Gastroesophageal sphincter (tissue), 4 donors: ENCODE results near the gene CMIP. TPM values are rescaled to one million over a fixed set of nuclear protein-coding genes. Genes with fewer than 3 reads are reported as not detected.
"Not testable (repeated sequence)": the region's sequence is repeated elsewhere in the genome, so short reads cannot be mapped to it uniquely, and the experiment has no call there.

ENCODE experiments used
- ATAC-seq: fragments of 150-250 bp; one replicate; pipeline ENCODE4 v1.9.1; 2016; ENCODE audit warnings: mild to moderate bottlenecking, moderate library complexity
- H3K27ac ChIP-seq, 4 donors: fragments of 200-600 bp; sonication (generic) in 3 of 4; 1 replicate in 3 of 4; 2 replicates in 1 of 4; pipeline ENCODE4 v1.5.1; 2016 to 2019
- H3K27me3 ChIP-seq: fragments of 200-600 bp; sonication (generic); one replicate; pipeline ENCODE4 v1.5.1; 2019
- H3K36me3 ChIP-seq, 2 donors: fragments of 200-600 bp; sonication (generic); one replicate each; pipeline ENCODE4 v1.5.1; 2019; ENCODE audit warnings: control low read depth in 1 of 2
- H3K4me1 ChIP-seq, 3 donors: fragments of 200-600 bp; sonication (generic); 1 replicate in 2 of 3; 2 replicates in 1 of 3; pipeline ENCODE4 v1.5.1; 2016 to 2019; ENCODE audit warnings: control low read depth in 2 of 3
- H3K4me3 ChIP-seq, 2 donors: fragments of 200-600 bp; sonication (generic); one replicate each; pipeline ENCODE4 v1.5.1; 2019; ENCODE audit warnings: mild to moderate bottlenecking in 1 of 2, moderate library complexity in 1 of 2
- H3K9me3 ChIP-seq, 3 donors: fragments of 200-600 bp; sonication (generic); one replicate each; pipeline ENCODE4 v1.5.1; 2017 to 2019; ENCODE audit warnings: control low read depth in 2 of 3
- CTCF ChIP-seq, 4 experiments: fragments of 200-600 bp in 2 of 4; fragments of 450-650 bp in 2 of 4; sonication (generic) in 1 of 4; IDR thresholded peaks; one replicate each; pipeline ENCODE4 v1.5.1; 2017 to 2019; ENCODE audit warnings: antibody characterized with exemption in 4 of 4, mild to moderate bottlenecking in 2 of 4, moderate library complexity in 2 of 4
- EP300 ChIP-seq: sonication (generic); formaldehyde crosslinking; IDR thresholded peaks from one replicate; pipeline ENCODE4 v1.6.1; 2017; ENCODE audit warnings: antibody characterized with exemption, mild to moderate bottlenecking
- POLR2A ChIP-seq, 2 donors: fragments of 450-650 bp; IDR thresholded peaks; one replicate each; pipeline ENCODE4 v1.6.1; 2017; ENCODE audit warnings: antibody characterized with exemption in 2 of 2, mild to moderate bottlenecking in 2 of 2, moderate library complexity in 1 of 2
- POLR2AphosphoS5 ChIP-seq: sonication (generic); formaldehyde crosslinking; IDR thresholded peaks from one replicate; pipeline ENCODE4 v1.6.1; 2017; ENCODE audit warnings: antibody characterized with exemption
- WGBS, 2 donors: methylation state at CpG; one replicate each; pipeline ENCODE4 v1.1.5; 2018; ENCODE audit warnings: low coverage in 1 of 2; 5-methylcytosine and 5-hydroxymethylcytosine counted together
- total RNA-seq, 4 donors: library from RNA; depleted of rRNA; stranded (reverse); fragments of >200 nt; gene quantifications; one replicate each; pipeline ENCODE4 v1.1.0, GENCODE V29; 2016

Gene CMIP
- total RNA-seq, 4 donors from 2014 or later: 13.4 to 24.0 (median 19.2) TPM

GRCh38 chr16:81421536-81421935 is 23.1 kb upstream of the CMIP start:
- Histone ChIP-seq H3K9me3 (no peaks in the 10 kb centered on the region), H3K36me3 (no peaks in the 10 kb centered on the region), H3K4me3 (no peak overlapping the region), H3K27ac (no peak overlapping the region), H3K4me1 (no peaks in the 10 kb centered on the region), H3K27me3 (peaks cover 6% of the 10 kb centered on the region)
- no peak for ATAC-seq
- TF ChIP-seq CTCF (IDR thresholded peaks at IDR 0.05): no peak
- TF ChIP-seq POLR2AphosphoS5: no peak
- TF ChIP-seq EP300: no peak
- TF ChIP-seq POLR2A (IDR thresholded peaks at IDR 0.05): no peak
- WGBS, 2 donors: 82 to 88% methylated on average over 5 to 7 of the region's 11 CpGs

- WGBS, 2 donors: 89 to 98% methylated on average over 7 of the region's 7 CpGs
- H3K9me3 ChIP-seq, H3K27ac ChIP-seq, H3K4me3 ChIP-seq, H3K27me3 ChIP-seq, H3K4me1 ChIP-seq, H3K36me3 ChIP-seq, ATAC-seq: not testable (repeated sequence)
Measured at GRCh38 chr16:81422153-81422552, 22.5 kb upstream of the CMIP start.

- Histone ChIP-seq H3K4me3 (no peak overlapping the region), H3K27me3 (no peaks in the 10 kb centered on the region), H3K9me3 (no peaks in the 10 kb centered on the region), H3K36me3 (no peaks in the 10 kb centered on the region), H3K4me1 (no peaks in the 10 kb centered on the region), H3K27ac (no peak overlapping the region)
- no peak for TF ChIP-seq EP300
- no peak for TF ChIP-seq POLR2AphosphoS5
- no peak for TF ChIP-seq POLR2A (IDR thresholded peaks at IDR 0.05)
- WGBS, 2 donors: 17 to 33% methylated on average over 1 of the region's 1 CpG
- no peak for ATAC-seq
Measured at GRCh38 chr16:81424771-81425170, 19.8 kb upstream of the CMIP start.

GRCh38 chr16:81427219-81427618 is 17.4 kb upstream of the CMIP start:
- Histone ChIP-seq H3K36me3 (no peaks in the 10 kb centered on the region), H3K4me1 (peaks cover 0 to 5% (median 0%) of the 10 kb centered on the region in 3 donors), H3K27ac (no peak overlapping the region), H3K9me3 (no peaks in the 10 kb centered on the region), H3K4me3 (no peak overlapping the region), H3K27me3 (no peaks in the 10 kb centered on the region)
- WGBS, 2 donors: 67 to 90% methylated on average over 1 to 2 of the region's 6 CpGs
- TF ChIP-seq CTCF (IDR thresholded peaks at IDR 0.05): no peak
- no peak for TF ChIP-seq POLR2AphosphoS5
- no peak for TF ChIP-seq EP300
- TF ChIP-seq POLR2A (IDR thresholded peaks at IDR 0.05): no peak
- no peak for ATAC-seq

- Histone ChIP-seq H3K4me1 (peaks cover 0 to 5% (median 0%) of the 10 kb centered on the region in 3 donors), H3K27ac (no peak overlapping the region), H3K36me3 (no peaks in the 10 kb centered on the region), H3K27me3 (no peaks in the 10 kb centered on the region), H3K4me3 (no peak overlapping the region), H3K9me3 (no peaks in the 10 kb centered on the region)
- peak in 2 of 4 experiments; percentile 34 to 49 for TF ChIP-seq CTCF (IDR thresholded peaks at IDR 0.05)
- TF ChIP-seq POLR2A (IDR thresholded peaks at IDR 0.05): no peak
- WGBS, 2 donors: 46 to 59% methylated on average over 3 of the region's 3 CpGs
- ATAC-seq: no peak
Measured at GRCh38 chr16:81429045-81429521, 15.5 kb upstream of the CMIP start.

GRCh38 chr16:81431554-81432353 is 12.9 kb upstream of the CMIP start:
- peak; percentile 89 for ATAC-seq

More at GRCh38 chr16:81431554-81432353, 12.9 kb upstream of the CMIP start:
- peaks cover 0 to 5% (median 0%) of the 10 kb centered on the region in 3 donors for H3K4me1 ChIP-seq
- no peak overlapping the region for H3K4me3 ChIP-seq
- H3K36me3 ChIP-seq: no peaks in the 10 kb centered on the region
- H3K27ac ChIP-seq: peak overlapping the region in 1 of 4 donors; percentile 49
- TF ChIP-seq POLR2AphosphoS5 (no peak), POLR2A (IDR thresholded peaks at IDR 0.05) (no peak), CTCF (IDR thresholded peaks at IDR 0.05) (no peak), EP300 (no peak)
- WGBS, 2 donors: 82 to 89% methylated on average over 4 to 12 of the region's 23 CpGs
- H3K27me3 ChIP-seq: no peaks in the 10 kb centered on the region
- no peaks in the 10 kb centered on the region for H3K9me3 ChIP-seq
